ENCODE results near the gene DIPK1B.

DIPK1B gene

GRCh38 chr9:136688274-136689107 lies 23.9 kb upstream of the DIPK1B start:
- H3K36me3 ChIP-seq (ENCODE audit: insufficient read depth, insufficient read length, low read length) = peaks cover 4% of the 10 kb centered on the region
- H3K27me3 ChIP-seq (ENCODE audit: insufficient read depth, insufficient read length) = peaks cover 33% of the 10 kb centered on the region
- peak overlapping the region; percentile 36 for H3K4me3 ChIP-seq (ENCODE audit: insufficient read length, low read depth)
- no peak overlapping the region for H3K9ac ChIP-seq (ENCODE audit: insufficient read length, low read depth)
- no peaks in the 10 kb centered on the region for H3K9me3 ChIP-seq (ENCODE audit: insufficient read depth, low read length)
- no peak for DNase-seq (ENCODE audit: low read depth, low spot score)
- TF ChIP-seq YY1 (IDR thresholded peaks at IDR 0.05; ENCODE audit: insufficient read depth, insufficient read length) (no peak), SUZ12 (IDR thresholded peaks at IDR 0.05; ENCODE audit: extremely low read depth, insufficient read depth, insufficient read length) (no peak), ZNF274 (IDR thresholded peaks at IDR 0.05; ENCODE audit: low read depth, low read length) (no peak)
- peaks cover 52% of the 10 kb centered on the region for H3K4me1 ChIP-seq (ENCODE audit: insufficient read depth, insufficient read length)

GRCh38 chr9:136689108-136689460 lies 23.3 kb upstream of the DIPK1B start:
- H3K9me3 ChIP-seq (ENCODE audit: insufficient read depth, low read length) = no peaks in the 10 kb centered on the region
- no peaks in the 10 kb centered on the region for H3K36me3 ChIP-seq (ENCODE audit: insufficient read depth, insufficient read length, low read length)
- H3K4me1 ChIP-seq (ENCODE audit: insufficient read depth, insufficient read length) = peaks cover 50% of the 10 kb centered on the region
- DNase-seq (ENCODE audit: low read depth, low spot score) = no peak
- H3K4me3 ChIP-seq (ENCODE audit: insufficient read length, low read depth) = no peak overlapping the region
- no peak overlapping the region for H3K9ac ChIP-seq (ENCODE audit: insufficient read length, low read depth)
- H3K27me3 ChIP-seq (ENCODE audit: insufficient read depth, insufficient read length) = peaks cover 33% of the 10 kb centered on the region
- no peak for TF ChIP-seq YY1 (IDR thresholded peaks at IDR 0.05; ENCODE audit: insufficient read depth, insufficient read length)
- no peak for TF ChIP-seq ZNF274 (IDR thresholded peaks at IDR 0.05; ENCODE audit: low read depth, low read length)

- Histone ChIP-seq H3K9ac (ENCODE audit: insufficient read length, low read depth) (no peak overlapping the region), H3K4me3 (ENCODE audit: insufficient read length, low read depth) (no peak overlapping the region), H3K4me1 (ENCODE audit: insufficient read depth, insufficient read length) (peaks cover 45% of the 10 kb centered on the region), H3K27me3 (ENCODE audit: insufficient read depth, insufficient read length) (peaks cover 33% of the 10 kb centered on the region), H3K36me3 (ENCODE audit: insufficient read depth, insufficient read length, low read length) (no peaks in the 10 kb centered on the region), H3K9me3 (ENCODE audit: insufficient read depth, low read length) (no peaks in the 10 kb centered on the region)
- no peak for TF ChIP-seq YY1 (IDR thresholded peaks at IDR 0.05; ENCODE audit: insufficient read depth, insufficient read length)
- TF ChIP-seq SUZ12 (IDR thresholded peaks at IDR 0.05; ENCODE audit: extremely low read depth, insufficient read depth, insufficient read length) = no peak
- no peak for TF ChIP-seq ZNF274 (IDR thresholded peaks at IDR 0.05; ENCODE audit: low read depth, low read length)
- DNase-seq (ENCODE audit: low read depth, low spot score) = no peak
Observed at GRCh38 chr9:136690104-136690805, 22.1 kb upstream of the DIPK1B start.

- peaks cover 40% of the 10 kb centered on the region for H3K4me1 ChIP-seq (ENCODE audit: insufficient read depth, insufficient read length)
- H3K36me3 ChIP-seq (ENCODE audit: insufficient read depth, insufficient read length, low read length) = no peaks in the 10 kb centered on the region
- no peak for TF ChIP-seq ZNF274 (IDR thresholded peaks at IDR 0.05; ENCODE audit: low read depth, low read length)
- no peak for TF ChIP-seq YY1 (IDR thresholded peaks at IDR 0.05; ENCODE audit: insufficient read depth, insufficient read length)
- no peak for TF ChIP-seq SUZ12 (IDR thresholded peaks at IDR 0.05; ENCODE audit: extremely low read depth, insufficient read depth, insufficient read length)
- no peaks in the 10 kb centered on the region for H3K9me3 ChIP-seq (ENCODE audit: insufficient read depth, low read length)
- peaks cover 33% of the 10 kb centered on the region for H3K27me3 ChIP-seq (ENCODE audit: insufficient read depth, insufficient read length)
- no peak overlapping the region for H3K4me3 ChIP-seq (ENCODE audit: insufficient read length, low read depth)
- no peak for DNase-seq (ENCODE audit: low read depth, low spot score)
- peak overlapping the region; percentile 61 for H3K9ac ChIP-seq (ENCODE audit: insufficient read length, low read depth)
Observed at GRCh38 chr9:136690806-136691261, 21.5 kb upstream of the DIPK1B start.

- H3K27me3 ChIP-seq (ENCODE audit: insufficient read depth, insufficient read length) = peaks cover 33% of the 10 kb centered on the region
Observed at GRCh38 chr9:136691316-136692184, 20.8 kb upstream of the DIPK1B start.

GRCh38 chr9:136692185-136693134 lies 19.9 kb upstream of the DIPK1B start:
- Histone ChIP-seq H3K27me3 (ENCODE audit: insufficient read depth, insufficient read length) (peaks cover 29% of the 10 kb centered on the region), H3K9me3 (ENCODE audit: insufficient read depth, low read length) (peaks cover 3% of the 10 kb centered on the region; the same call in 1 of the 2 replicates), H3K4me3 (ENCODE audit: insufficient read length, low read depth) (no peak overlapping the region), H3K9ac (ENCODE audit: insufficient read length, low read depth) (peak overlapping the region; percentile 61), H3K36me3 (ENCODE audit: insufficient read depth, insufficient read length, low read length) (no peaks in the 10 kb centered on the region), H3K4me1 (ENCODE audit: insufficient read depth, insufficient read length) (peaks cover 52% of the 10 kb centered on the region)
- TF ChIP-seq YY1 (IDR thresholded peaks at IDR 0.05; ENCODE audit: insufficient read depth, insufficient read length) (no peak), ZNF274 (IDR thresholded peaks at IDR 0.05; ENCODE audit: low read depth, low read length) (no peak), SUZ12 (IDR thresholded peaks at IDR 0.05; ENCODE audit: extremely low read depth, insufficient read depth, insufficient read length) (no peak)
- DNase-seq (ENCODE audit: low read depth, low spot score) = no peak

More at GRCh38 chr9:136691316-136692184, 20.8 kb upstream of the DIPK1B start:
- Histone ChIP-seq H3K4me1 (ENCODE audit: insufficient read depth, insufficient read length) (peaks cover 47% of the 10 kb centered on the region), H3K9ac (ENCODE audit: insufficient read length, low read depth) (peak overlapping the region; percentile 61), H3K36me3 (ENCODE audit: insufficient read depth, insufficient read length, low read length) (no peaks in the 10 kb centered on the region), H3K9me3 (ENCODE audit: insufficient read depth, low read length) (no peaks in the 10 kb centered on the region), H3K4me3 (ENCODE audit: insufficient read length, low read depth) (no peak overlapping the region)
- no peak for DNase-seq (ENCODE audit: low read depth, low spot score)
- TF ChIP-seq YY1 (IDR thresholded peaks at IDR 0.05; ENCODE audit: insufficient read depth, insufficient read length) = no peak
- TF ChIP-seq SUZ12 (IDR thresholded peaks at IDR 0.05; ENCODE audit: extremely low read depth, insufficient read depth, insufficient read length) = no peak
- no peak for TF ChIP-seq ZNF274 (IDR thresholded peaks at IDR 0.05; ENCODE audit: low read depth, low read length)
